CD4-positive, alpha-beta memory T cell (primary cell): Measurements from ENCODE around the gene FLRT2. TPM values are rescaled to one million over a fixed set of nuclear protein-coding genes. Genes with fewer than 3 reads are reported as not detected.

Experiments used
- CTCF ChIA-PET: fragments of 350-600 bp; sonication (Branson Sonifier 250); formaldehyde crosslinking; loops from one replicate; lab custom pipeline; 2021; ENCODE audit warnings: inconsistent platforms; ENCODE audit not compliant: partially characterized antibody; lab: Charles Lee
- POLR2A ChIA-PET: fragments of 350-600 bp; sonication (Branson Sonifier 250); formaldehyde crosslinking; loops from one replicate; lab custom pipeline; 2021; ENCODE audit not compliant: partially characterized antibody; lab: Charles Lee
- DNase-seq, 5 donors: peaks; one replicate each; pipeline versions ENCODE4 v3.0.0 to v3.0.0-alpha.2; 2020 to 2022; ENCODE audit warnings: mixed read lengths in 1 of 5
- H3K27ac ChIP-seq: one replicate; pipeline ENCODE4 v1.7.0; 2013; ENCODE audit warnings: low read depth, low read length
- H3K27me3 ChIP-seq: 2 replicates; pipeline ENCODE4 v1.7.0; 2013; ENCODE audit warnings: mild to moderate bottlenecking, low read length, moderate library complexity; ENCODE audit not compliant: insufficient read depth
- H3K36me3 ChIP-seq: 2 replicates; pipeline ENCODE4 v1.7.0; 2013; ENCODE audit warnings: mild to moderate bottlenecking, low read length, moderate library complexity; ENCODE audit not compliant: insufficient read depth
- H3K4me1 ChIP-seq: 2 replicates; pipeline ENCODE4 v1.7.0; 2013; ENCODE audit warnings: mild to moderate bottlenecking, low read length, moderate library complexity; ENCODE audit not compliant: insufficient read depth
- H3K4me3 ChIP-seq, 2 donors: one replicate each; pipeline ENCODE4 v1.7.0; 2013; ENCODE audit warnings: low read length in 2 of 2, mild to moderate bottlenecking in 1 of 2
- H3K9me3 ChIP-seq, 2 donors: one replicate each; pipeline ENCODE4 v1.7.0; 2013; ENCODE audit warnings: low read length in 2 of 2, control low read depth in 1 of 2; ENCODE audit not compliant: control insufficient read depth in 1 of 2
- H3K27ac Mint-ChIP-seq, 7 donors: one replicate each; pipeline ENCODE4 v1.8.0; 2020 to 2021; ENCODE audit warnings: mixed read lengths in 7 of 7, mild to moderate bottlenecking in 6 of 7, inconsistent platforms in 3 of 7, moderate library complexity in 3 of 7
- H3K27me3 Mint-ChIP-seq, 2 donors: one replicate each; pipeline ENCODE4 v1.8.0; 2020 to 2021; ENCODE audit warnings: mixed read lengths in 2 of 2
- H3K36me3 Mint-ChIP-seq, 2 donors: one replicate each; pipeline ENCODE4 v1.8.0; 2020 to 2021; ENCODE audit warnings: mixed read lengths in 2 of 2, inconsistent platforms in 1 of 2, mild to moderate bottlenecking in 1 of 2
- H3K4me1 Mint-ChIP-seq, 4 donors: one replicate each; pipeline ENCODE4 v1.8.0; 2020 to 2021; ENCODE audit warnings: mixed read lengths in 4 of 4, mild to moderate bottlenecking in 1 of 4
- H3K4me3 Mint-ChIP-seq, 8 donors: one replicate each; pipeline ENCODE4 v1.8.0; 2020 to 2021; ENCODE audit warnings: mixed read lengths in 8 of 8, mild to moderate bottlenecking in 7 of 8, moderate library complexity in 6 of 8, inconsistent platforms in 3 of 8
- H3K9me3 Mint-ChIP-seq, 8 donors: one replicate each; pipeline ENCODE4 v1.8.0; 2020 to 2021; ENCODE audit warnings: mixed read lengths in 8 of 8, mild to moderate bottlenecking in 5 of 8, inconsistent platforms in 3 of 8, moderate library complexity in 1 of 8
- intact Hi-C: fragments of 100-400 bp; cut with micrococcal nuclease; formaldehyde crosslinking; loops from one replicate; pipeline ENCODE4 v1.15.1; 2023
- polyA plus RNA-seq, 2 donors: library from polyadenylated mRNA; unstranded; fragments of 300-500 nt; fragmentation: Illumina TruSeq; gene quantifications; one replicate each; pipeline ENCODE4 v1.2.3, GENCODE V29; 2021
- total RNA-seq, 2 experiments: library from RNA; stranded (reverse); gene quantifications; one replicate each; pipeline ENCODE4 v1.2.3, GENCODE V29; 2021

FLRT2 gene
- total and polyA plus RNA-seq, 4 experiments from 2014 or later: 0.03 TPM; not detected in 3

DNA sequence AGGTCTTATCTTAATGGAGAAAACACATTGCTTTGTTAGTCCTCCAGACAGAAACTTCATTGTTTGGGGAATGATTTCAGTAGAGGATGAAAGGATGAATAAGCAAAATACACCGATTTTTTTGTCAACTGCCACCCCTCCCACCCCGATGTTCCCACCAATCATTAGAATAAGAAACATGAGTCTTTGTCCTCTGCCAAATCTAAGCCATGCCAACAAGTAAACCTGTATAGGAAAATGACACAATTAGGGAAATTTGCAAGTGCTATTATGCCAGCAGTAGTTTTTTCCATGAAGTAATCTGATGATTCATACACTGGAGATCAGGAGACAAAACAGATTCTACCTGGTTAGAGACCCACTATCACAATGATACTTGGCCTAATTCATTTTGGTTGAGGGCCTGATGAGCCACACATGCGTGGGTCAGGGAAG lies 35.9 kb downstream of the FLRT2 start:
- no peaks in the 10 kb centered on the region for H3K27me3 Mint-ChIP-seq
- intact Hi-C loops: no loop called here
- DNase-seq: no peak
- Histone ChIP-seq H3K4me3 (no peak overlapping the region), H3K36me3 (no peaks in the 10 kb centered on the region), H3K4me1 (no peaks in the 10 kb centered on the region), H3K27ac (no peak overlapping the region), H3K27me3 (no peaks in the 10 kb centered on the region), H3K9me3 (no peaks in the 10 kb centered on the region)
- no peak overlapping the region for H3K27ac Mint-ChIP-seq
- ChIA-PET CTCF (no interaction called here), POLR2A (no interaction called here)
- H3K9me3 Mint-ChIP-seq: peaks cover 0 to 5% (median 3%) of the 10 kb centered on the region in 8 donors
- no peak overlapping the region for H3K4me3 Mint-ChIP-seq
- no peaks in the 10 kb centered on the region for H3K36me3 Mint-ChIP-seq
- no peaks in the 10 kb centered on the region for H3K4me1 Mint-ChIP-seq

DNA sequence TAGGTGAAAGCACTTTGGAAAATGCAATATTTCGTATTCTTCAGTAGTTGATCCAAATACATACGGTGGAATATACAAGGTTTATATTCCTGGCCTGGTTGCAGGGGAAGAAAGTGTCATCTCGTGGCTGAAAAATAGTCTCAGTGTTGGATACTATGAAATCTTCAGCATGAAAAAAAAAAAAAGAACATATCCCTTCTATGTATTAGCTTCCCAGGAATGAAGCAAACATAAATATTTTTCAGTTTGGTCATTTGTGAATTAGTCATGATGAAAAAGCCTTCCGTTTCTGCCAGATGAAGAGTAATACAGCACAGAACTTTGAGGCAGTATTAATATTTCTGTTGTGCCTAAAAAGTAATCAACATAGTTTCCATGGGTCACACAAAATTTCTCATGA lies 36.7 kb downstream of the FLRT2 start:
- Mint-ChIP-seq H3K4me3 (no peak overlapping the region), H3K27ac (no peak overlapping the region), H3K9me3 (peaks cover 0 to 5% (median 3%) of the 10 kb centered on the region in 8 donors), H3K4me1 (no peaks in the 10 kb centered on the region), H3K27me3 (no peaks in the 10 kb centered on the region), H3K36me3 (no peaks in the 10 kb centered on the region)
- H3K4me1 ChIP-seq: no peaks in the 10 kb centered on the region
- ChIA-PET CTCF (no interaction called here), POLR2A (no interaction called here)
- H3K9me3 ChIP-seq: no peaks in the 10 kb centered on the region
- no peak overlapping the region for H3K4me3 ChIP-seq
- H3K27ac ChIP-seq: no peak overlapping the region
- intact Hi-C loops: no loop called here
- no peak for DNase-seq
- H3K27me3 ChIP-seq: no peaks in the 10 kb centered on the region
- no peaks in the 10 kb centered on the region for H3K36me3 ChIP-seq

DNA sequence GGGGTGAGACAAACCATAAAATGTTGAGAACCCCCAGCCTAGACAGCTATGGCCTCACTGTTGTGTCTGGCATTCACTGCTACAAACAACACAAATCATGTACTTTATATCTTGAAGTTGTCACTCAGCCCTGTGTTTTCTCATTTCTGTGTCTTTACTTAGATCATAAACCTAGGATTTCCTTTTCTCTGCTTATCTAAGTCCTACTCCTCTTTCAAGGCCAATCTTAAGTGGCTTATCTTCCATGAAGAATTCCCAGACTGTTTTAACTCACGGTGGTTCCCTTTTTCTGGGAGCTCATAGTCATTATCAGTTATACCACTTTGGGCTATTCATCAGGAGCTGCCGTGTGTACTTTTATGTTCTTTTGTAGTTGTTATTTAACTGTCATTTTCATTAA lies 42.1 kb downstream of the FLRT2 start:
- DNase-seq: no peak
- no peaks in the 10 kb centered on the region for H3K27me3 Mint-ChIP-seq
- no peaks in the 10 kb centered on the region for H3K4me1 Mint-ChIP-seq
- Histone ChIP-seq H3K9me3 (no peaks in the 10 kb centered on the region), H3K27ac (no peak overlapping the region), H3K36me3 (no peaks in the 10 kb centered on the region), H3K4me1 (no peaks in the 10 kb centered on the region), H3K27me3 (no peaks in the 10 kb centered on the region), H3K4me3 (no peak overlapping the region)
- peaks cover 0 to 4% (median 3%) of the 10 kb centered on the region in 8 donors for H3K9me3 Mint-ChIP-seq
- ChIA-PET POLR2A (no interaction called here), CTCF (no interaction called here)
- H3K27ac Mint-ChIP-seq: no peak overlapping the region
- intact Hi-C loops: no loop called here
- H3K4me3 Mint-ChIP-seq: no peak overlapping the region
- no peaks in the 10 kb centered on the region for H3K36me3 Mint-ChIP-seq

GRCh38 chr14:85572845-85573244 lies 42.9 kb downstream of the FLRT2 start:
- H3K27ac ChIP-seq: no peak overlapping the region
- H3K36me3 ChIP-seq: no peaks in the 10 kb centered on the region
- Mint-ChIP-seq H3K27me3 (no peaks in the 10 kb centered on the region), H3K36me3 (no peaks in the 10 kb centered on the region), H3K27ac (no peak overlapping the region), H3K4me1 (no peaks in the 10 kb centered on the region), H3K9me3 (peaks cover 0 to 4% (median 3%) of the 10 kb centered on the region in 8 donors), H3K4me3 (no peak overlapping the region)
- intact Hi-C loops: no loop called here
- CTCF ChIA-PET: no interaction called here
- H3K27me3 ChIP-seq: no peaks in the 10 kb centered on the region
- H3K9me3 ChIP-seq: no peaks in the 10 kb centered on the region
- no peaks in the 10 kb centered on the region for H3K4me1 ChIP-seq
- no peak overlapping the region for H3K4me3 ChIP-seq
- no peak for DNase-seq
- POLR2A ChIA-PET: no interaction called here

GRCh38 chr14:85573406-85573805 lies 43.5 kb downstream of the FLRT2 start:
- CTCF ChIA-PET: no interaction called here
- intact Hi-C loops: no loop called here

DNA sequence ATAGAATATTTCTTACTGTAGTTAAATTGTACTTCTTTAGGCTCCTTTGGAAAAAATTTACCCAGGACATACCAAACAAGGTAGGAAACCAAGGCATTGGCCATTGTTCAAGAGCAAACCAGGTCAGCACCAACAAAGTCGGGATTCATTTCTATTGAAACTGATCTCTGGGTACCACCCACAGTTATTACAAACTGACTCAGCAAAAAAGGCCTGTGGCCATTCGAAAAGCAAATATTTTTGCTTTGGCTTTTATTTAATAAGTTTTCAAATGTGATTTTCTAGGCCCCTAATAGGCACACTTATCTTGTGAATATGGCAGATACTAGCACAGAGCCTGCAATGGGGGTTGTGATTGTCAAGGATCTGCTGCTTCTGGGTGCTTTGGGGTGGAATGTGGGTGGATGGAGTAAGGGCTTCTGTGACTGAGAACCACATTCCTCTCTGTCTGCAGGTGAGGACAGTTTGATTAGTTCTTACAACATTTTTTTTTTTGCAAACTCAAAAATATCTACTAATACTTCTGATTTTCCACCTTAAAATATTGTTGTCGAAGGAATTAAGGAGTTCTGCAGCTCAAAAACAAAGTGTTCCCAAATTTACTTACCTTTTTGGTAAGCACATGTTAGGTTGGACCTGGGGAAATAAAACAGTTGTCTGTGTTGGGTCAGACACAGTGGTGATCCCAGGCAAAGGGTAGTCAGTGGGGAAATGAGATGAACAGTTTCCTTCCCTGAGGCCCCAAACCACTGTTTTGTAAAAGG lies 45.1 kb downstream of the FLRT2 start:
- Mint-ChIP-seq H3K4me3 (no peak overlapping the region), H3K4me1 (no peaks in the 10 kb centered on the region), H3K9me3 (peaks cover 0 to 5% (median 0%) of the 10 kb centered on the region in 8 donors), H3K36me3 (no peaks in the 10 kb centered on the region), H3K27me3 (no peaks in the 10 kb centered on the region), H3K27ac (no peak overlapping the region)
- no peak overlapping the region for H3K27ac ChIP-seq
- H3K27me3 ChIP-seq: no peaks in the 10 kb centered on the region
- intact Hi-C loops: no loop called here
- ChIA-PET POLR2A (no interaction called here), CTCF (no interaction called here)
- no peaks in the 10 kb centered on the region for H3K36me3 ChIP-seq
- DNase-seq: no peak
- no peaks in the 10 kb centered on the region for H3K9me3 ChIP-seq
- H3K4me1 ChIP-seq: no peaks in the 10 kb centered on the region
- H3K4me3 ChIP-seq: no peak overlapping the region

More at GRCh38 chr14:85573406-85573805, 43.5 kb downstream of the FLRT2 start:
- Histone ChIP-seq H3K27ac (no peak overlapping the region), H3K27me3 (no peaks in the 10 kb centered on the region), H3K4me3 (no peak overlapping the region), H3K36me3 (no peaks in the 10 kb centered on the region), H3K4me1 (no peaks in the 10 kb centered on the region), H3K9me3 (no peaks in the 10 kb centered on the region)
- peak in 1 of 5 donors; percentile 24 for DNase-seq
- Mint-ChIP-seq H3K27ac (no peak overlapping the region), H3K4me3 (no peak overlapping the region), H3K36me3 (no peaks in the 10 kb centered on the region), H3K9me3 (peaks cover 0 to 5% (median 3%) of the 10 kb centered on the region in 8 donors), H3K4me1 (no peaks in the 10 kb centered on the region), H3K27me3 (no peaks in the 10 kb centered on the region)
- POLR2A ChIA-PET: no interaction called here

- ChIA-PET CTCF (interaction anchor here (1.2 kb wide), 1 partner anchor 12 kb away, joined by 3 read pairs; no protein-coding TSS in a partner anchor), POLR2A (no interaction called here)
- Histone ChIP-seq H3K9me3 (no peaks in the 10 kb centered on the region), H3K27ac (no peak overlapping the region), H3K36me3 (no peaks in the 10 kb centered on the region), H3K4me3 (no peak overlapping the region), H3K27me3 (no peaks in the 10 kb centered on the region), H3K4me1 (no peaks in the 10 kb centered on the region)
- no peak overlapping the region for H3K27ac Mint-ChIP-seq
- DNase-seq: no peak
- H3K4me1 Mint-ChIP-seq: no peaks in the 10 kb centered on the region
- intact Hi-C loops: no loop called here
- H3K4me3 Mint-ChIP-seq: no peak overlapping the region
- H3K9me3 Mint-ChIP-seq: peaks cover 0 to 5% (median 0%) of the 10 kb centered on the region in 8 donors
- H3K27me3 Mint-ChIP-seq: no peaks in the 10 kb centered on the region
- no peaks in the 10 kb centered on the region for H3K36me3 Mint-ChIP-seq
Observed at GRCh38 chr14:85575617-85575898, 45.6 kb downstream of the FLRT2 start.
